Neural progenitor cell (in vitro differentiated cells): ENCODE results near the gene PRIMPOL. TPM values are rescaled to one million over a fixed set of nuclear protein-coding genes. Genes with fewer than 3 reads are reported as not detected.
"Not testable (repeated sequence)": the region's sequence is repeated elsewhere in the genome, so short reads cannot be mapped to it uniquely, and the experiment has no call there.

ENCODE experiments used
- DNase-seq: peaks from one replicate; pipeline ENCODE4 v3.0.0-alpha.2; 2016; ENCODE audit warnings: low spot score
- H2AFZ ChIP-seq: fragments of 200-600 bp; sonication (generic); replicated peaks from 2 replicates; pipeline ENCODE4 v1.6.1; 2016; ENCODE audit warnings: antibody characterized with exemption
- H3F3A ChIP-seq: fragments of 200-600 bp; sonication (generic); 2 replicates; pipeline ENCODE4 v1.6.1; 2016; ENCODE audit warnings: antibody characterized with exemption, low read depth
- H3K27ac ChIP-seq: fragments of 200-600 bp; sonication (generic); 2 replicates; pipeline ENCODE4 v1.5.1; 2016; ENCODE audit warnings: mild to moderate bottlenecking
- H3K27me3 ChIP-seq: fragments of 200-600 bp; sonication (generic); 2 replicates; pipeline ENCODE4 v1.6.1; 2016; ENCODE audit warnings: mild to moderate bottlenecking, moderate library complexity
- H3K36me3 ChIP-seq: fragments of 200-600 bp; sonication (generic); 2 replicates; pipeline ENCODE4 v1.5.1; 2016
- H3K4me1 ChIP-seq: fragments of 200-600 bp; sonication (generic); 2 replicates; pipeline ENCODE4 v1.6.1; 2016; ENCODE audit warnings: mixed run types
- H3K4me2 ChIP-seq: fragments of 200-600 bp; sonication (generic); 2 replicates; pipeline ENCODE4 v1.6.1; 2016
- H3K4me3 ChIP-seq: fragments of 200-600 bp; sonication (generic); 2 replicates; pipeline ENCODE4 v1.5.1; 2016
- H3K79me2 ChIP-seq: fragments of 200-600 bp; sonication (generic); 2 replicates; pipeline ENCODE4 v1.6.1; 2016; ENCODE audit warnings: low read depth
- H3K9ac ChIP-seq: fragments of 200-600 bp; sonication (generic); 2 replicates; pipeline ENCODE4 v1.6.1; 2016
- H3K9me3 ChIP-seq: fragments of 200-600 bp; sonication (generic); 2 replicates; pipeline ENCODE4 v1.5.1; 2016; ENCODE audit warnings: low read depth
- H4K20me1 ChIP-seq: fragments of 200-600 bp; sonication (generic); 2 replicates; pipeline ENCODE4 v1.6.1; 2016; ENCODE audit warnings: low read depth
- H3K27ac Mint-ChIP-seq: 3 replicates; pipeline ENCODE4 v1.8.0; 2021; ENCODE audit warnings: mixed read lengths
- H3K27me3 Mint-ChIP-seq: 2 replicates; pipeline ENCODE4 v1.8.0; 2022; ENCODE audit warnings: low read depth, mild to moderate bottlenecking, inconsistent platforms, moderate library complexity, mixed read lengths; ENCODE audit not compliant: insufficient read depth
- H3K36me3 Mint-ChIP-seq: 3 replicates; pipeline ENCODE4 v1.8.0; 2021; ENCODE audit warnings: mixed read lengths
- H3K4me1 Mint-ChIP-seq: 3 replicates; pipeline ENCODE4 v1.8.0; 2021; ENCODE audit warnings: mixed read lengths
- H3K4me3 Mint-ChIP-seq: 3 replicates; pipeline ENCODE4 v1.8.0; 2021; ENCODE audit warnings: mild to moderate bottlenecking, moderate library complexity, mixed read lengths
- H3K9me3 Mint-ChIP-seq: 3 replicates; pipeline ENCODE4 v1.8.0; 2020; ENCODE audit warnings: mixed read lengths
- EZH2 ChIP-seq: fragments of 200-600 bp; sonication (generic); IDR thresholded peaks from 2 replicates; pipeline ENCODE4 v1.6.1; 2017; ENCODE audit warnings: antibody characterized with exemption, mild to moderate bottlenecking, moderate library complexity
- EZH2phosphoT487 ChIP-seq: fragments of 200-600 bp; sonication (generic); IDR thresholded peaks from 2 replicates; pipeline ENCODE4 v1.6.1; 2017; ENCODE audit warnings: antibody characterized with exemption
- total RNA-seq: library from RNA; depleted of rRNA; stranded (reverse); fragments of >200 nt; gene quantifications from 2 replicates; pipeline ENCODE4 v1.2.3, GENCODE V29; 2015; ENCODE audit warnings: low replicate concordance
- TF ChIP-seq, protein P1 (sequence below): fragments of 200-600 bp; sonication (generic); IDR thresholded peaks from 2 replicates; pipeline ENCODE4 v1.5.1; 2017; ENCODE audit warnings: antibody characterized with exemption, mild to moderate bottlenecking

The PRIMPOL gene
- total RNA-seq, 1 donor from 2014 or later: 46.6 TPM

DNA sequence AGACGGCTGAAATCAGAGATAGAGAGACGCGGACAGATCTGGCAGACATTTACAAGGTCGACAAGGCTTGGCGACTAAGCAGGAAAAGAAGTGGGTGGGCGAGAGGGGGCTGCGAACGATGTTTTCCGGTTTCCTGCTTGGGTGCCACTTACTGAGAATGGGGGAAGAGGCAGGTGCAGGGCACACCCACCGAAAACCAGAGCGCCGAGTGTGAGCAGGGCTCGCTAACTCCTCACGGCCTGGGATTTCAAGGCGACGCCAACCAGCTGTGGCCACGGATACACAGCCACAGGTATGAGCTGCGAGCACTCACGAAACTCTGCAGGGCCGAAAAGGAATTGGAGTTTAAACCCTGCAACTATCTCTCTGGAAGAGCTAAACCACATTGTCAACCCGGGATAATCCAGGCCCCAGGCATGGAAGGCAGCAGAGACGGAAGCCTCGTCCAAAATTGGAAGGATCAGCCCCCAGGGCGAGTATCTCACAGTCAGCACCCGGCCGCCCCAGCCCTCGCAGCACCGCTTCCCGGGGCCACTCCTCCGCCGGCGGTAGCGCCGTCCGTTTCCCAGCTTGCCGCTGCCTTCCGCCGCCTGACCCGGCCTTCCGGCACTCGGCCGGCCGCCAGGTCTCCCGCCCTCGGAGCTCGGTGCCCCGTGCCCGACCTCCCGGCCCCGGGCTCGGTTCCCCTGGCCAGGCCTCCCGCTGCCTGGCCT, 1.1 kb upstream of the PRIMPOL start:
- H3K27me3 Mint-ChIP-seq: no peaks in the 10 kb centered on the region
- H3K27ac ChIP-seq: peak overlapping the region; percentile 89
- H3K79me2 ChIP-seq: peaks cover 67% of the 10 kb centered on the region
- H3K27ac Mint-ChIP-seq: peak overlapping the region; percentile 58
- no peaks in the 10 kb centered on the region for H3K27me3 ChIP-seq
- peak overlapping the region; percentile 79 for H3K9ac ChIP-seq
- no peaks in the 10 kb centered on the region for H3K36me3 ChIP-seq
- no peaks in the 10 kb centered on the region for H3K9me3 ChIP-seq
- H4K20me1 ChIP-seq: peaks cover 42% of the 10 kb centered on the region
- H3K4me1 ChIP-seq: peaks cover 29% of the 10 kb centered on the region
- peak overlapping the region; percentile 90 for H3K4me3 Mint-ChIP-seq
- H2AFZ ChIP-seq: peak overlapping the region; percentile 59
- TF ChIP-seq EZH2 (no peak), EZH2phosphoT487 (no peak)
- TF ChIP-seq, protein P1, sequence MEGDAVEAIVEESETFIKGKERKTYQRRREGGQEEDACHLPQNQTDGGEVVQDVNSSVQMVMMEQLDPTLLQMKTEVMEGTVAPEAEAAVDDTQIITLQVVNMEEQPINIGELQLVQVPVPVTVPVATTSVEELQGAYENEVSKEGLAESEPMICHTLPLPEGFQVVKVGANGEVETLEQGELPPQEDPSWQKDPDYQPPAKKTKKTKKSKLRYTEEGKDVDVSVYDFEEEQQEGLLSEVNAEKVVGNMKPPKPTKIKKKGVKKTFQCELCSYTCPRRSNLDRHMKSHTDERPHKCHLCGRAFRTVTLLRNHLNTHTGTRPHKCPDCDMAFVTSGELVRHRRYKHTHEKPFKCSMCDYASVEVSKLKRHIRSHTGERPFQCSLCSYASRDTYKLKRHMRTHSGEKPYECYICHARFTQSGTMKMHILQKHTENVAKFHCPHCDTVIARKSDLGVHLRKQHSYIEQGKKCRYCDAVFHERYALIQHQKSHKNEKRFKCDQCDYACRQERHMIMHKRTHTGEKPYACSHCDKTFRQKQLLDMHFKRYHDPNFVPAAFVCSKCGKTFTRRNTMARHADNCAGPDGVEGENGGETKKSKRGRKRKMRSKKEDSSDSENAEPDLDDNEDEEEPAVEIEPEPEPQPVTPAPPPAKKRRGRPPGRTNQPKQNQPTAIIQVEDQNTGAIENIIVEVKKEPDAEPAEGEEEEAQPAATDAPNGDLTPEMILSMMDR: no peak
- H3K4me3 ChIP-seq: peak overlapping the region; percentile 89
- DNase-seq: peak; percentile 69
- H3K4me2 ChIP-seq: peak overlapping the region; percentile 90
- H3F3A ChIP-seq: peaks cover 27% of the 10 kb centered on the region
- H3K4me1 Mint-ChIP-seq: peaks cover 55% of the 10 kb centered on the region
- no peaks in the 10 kb centered on the region for H3K9me3 Mint-ChIP-seq
- H3K36me3 Mint-ChIP-seq: peaks cover 2% of the 10 kb centered on the region

DNA sequence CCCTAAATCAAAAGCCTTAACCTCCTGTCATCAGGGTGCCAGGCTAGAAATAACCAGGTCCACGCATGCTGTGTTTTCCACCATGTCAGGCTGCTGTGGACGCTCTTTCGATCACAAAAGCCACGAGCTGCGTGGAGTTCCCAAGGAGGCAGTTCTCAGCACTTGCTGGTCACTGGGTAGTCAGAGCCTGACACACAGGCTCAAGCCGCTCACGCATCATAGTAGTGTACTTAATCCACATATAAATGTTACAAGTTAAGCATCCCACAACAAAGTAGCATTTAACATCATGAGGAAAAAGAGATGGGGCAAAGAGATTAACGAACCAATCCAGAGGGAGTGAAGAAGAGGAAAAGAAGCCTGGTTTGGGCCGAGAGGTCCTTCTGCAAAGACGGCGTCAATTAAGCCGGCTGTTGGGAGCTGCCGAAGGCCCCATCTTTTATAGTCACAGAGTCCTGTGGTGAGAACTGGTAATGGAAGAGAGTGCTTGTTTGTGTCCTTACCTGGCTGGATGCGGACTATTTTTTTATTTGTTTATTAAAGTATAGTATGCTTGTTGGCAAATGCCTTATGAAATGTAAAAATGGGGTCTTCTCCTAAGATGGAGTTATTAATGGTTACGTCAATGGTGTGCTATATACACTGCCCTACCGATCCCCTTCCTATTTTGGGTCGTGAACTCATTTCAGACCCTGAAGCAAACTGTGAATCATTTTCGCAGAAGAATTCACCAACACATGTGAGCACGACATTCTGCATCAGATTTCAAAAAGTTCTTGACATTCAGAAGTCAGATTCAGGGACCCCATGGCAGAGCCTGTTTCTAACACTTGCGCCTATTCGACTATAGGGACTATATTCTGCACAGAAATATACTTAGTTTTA, 675 bp downstream of the PRIMPOL start:
- Histone ChIP-seq H3K79me2 (peaks cover 50% of the 10 kb centered on the region), H3F3A (peaks cover 23% of the 10 kb centered on the region), H3K4me1 (peaks cover 22% of the 10 kb centered on the region), H3K4me2 (peak overlapping the region; percentile 86), H3K27ac (peak overlapping the region; percentile 50), H3K9ac (peak overlapping the region; percentile 42), H3K9me3 (no peaks in the 10 kb centered on the region), H3K4me3 (peak overlapping the region; percentile 89), H2AFZ (peak overlapping the region; percentile 43), H3K36me3 (no peaks in the 10 kb centered on the region), H3K27me3 (no peaks in the 10 kb centered on the region), H4K20me1 (peaks cover 35% of the 10 kb centered on the region)
- Mint-ChIP-seq H3K36me3 (peaks cover 6% of the 10 kb centered on the region), H3K27ac (peak overlapping the region; percentile 93), H3K27me3 (no peaks in the 10 kb centered on the region), H3K4me1 (peaks cover 40% of the 10 kb centered on the region), H3K9me3 (no peaks in the 10 kb centered on the region), H3K4me3 (peak overlapping the region; percentile 93)
- DNase-seq: peak; percentile 64
- TF ChIP-seq, protein P1: no peak
- TF ChIP-seq EZH2 (no peak), EZH2phosphoT487 (no peak)

- H2AFZ ChIP-seq: no peak overlapping the region
- TF ChIP-seq EZH2phosphoT487 (no peak), EZH2 (no peak)
- TF ChIP-seq, protein P1: no peak
- H3K27ac ChIP-seq: no peak overlapping the region
- no peaks in the 10 kb centered on the region for H3K27me3 Mint-ChIP-seq
- peaks cover 33% of the 10 kb centered on the region for H3K79me2 ChIP-seq
- peaks cover 22% of the 10 kb centered on the region for H3K4me1 ChIP-seq
- DNase-seq: no peak
- H3K27me3 ChIP-seq: no peaks in the 10 kb centered on the region
- no peaks in the 10 kb centered on the region for H3K9me3 ChIP-seq
- H3K9me3 Mint-ChIP-seq: no peaks in the 10 kb centered on the region
- H3K36me3 Mint-ChIP-seq: peaks cover 10% of the 10 kb centered on the region
- H3K4me3 Mint-ChIP-seq: no peak overlapping the region
- H3K9ac ChIP-seq: no peak overlapping the region
- peaks cover 20% of the 10 kb centered on the region for H4K20me1 ChIP-seq
- no peak overlapping the region for H3K4me2 ChIP-seq
- no peak overlapping the region for H3K4me3 ChIP-seq
- H3K4me1 Mint-ChIP-seq: peaks cover 27% of the 10 kb centered on the region
- peaks cover 23% of the 10 kb centered on the region for H3F3A ChIP-seq
- peaks cover 1% of the 10 kb centered on the region for H3K36me3 ChIP-seq
- no peak overlapping the region for H3K27ac Mint-ChIP-seq
Measured at GRCh38 chr4:184651899-184652298, 2.4 kb downstream of the PRIMPOL start.

DNA sequence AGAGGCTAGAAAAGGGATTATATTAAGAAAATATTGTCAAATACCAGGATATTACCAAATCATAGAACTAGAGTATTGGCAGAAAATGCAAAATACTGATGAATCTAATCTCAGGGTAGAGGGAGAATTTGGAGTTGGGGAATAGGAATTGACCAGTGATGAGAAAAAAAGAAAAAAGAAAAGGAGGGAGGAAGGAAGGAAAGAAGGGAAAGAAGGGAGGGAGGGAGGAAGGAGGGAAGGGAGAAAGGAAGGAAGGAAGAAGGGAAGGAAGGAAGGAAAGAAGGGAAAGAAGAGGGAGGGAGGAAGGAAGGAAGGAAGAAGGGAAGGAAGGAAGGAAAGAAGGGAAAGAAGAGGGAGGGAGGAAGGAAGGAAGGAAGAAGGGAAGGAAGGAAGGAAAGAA, 3.1 kb downstream of the PRIMPOL start:
- H3K9me3 ChIP-seq, H3K4me3 ChIP-seq, DNase-seq, H3K36me3 ChIP-seq, H3K9me3 Mint-ChIP-seq, H3K4me3 Mint-ChIP-seq, H3K27me3 Mint-ChIP-seq, H3K4me2 ChIP-seq, H3K9ac ChIP-seq, H2AFZ ChIP-seq, H3K27ac ChIP-seq, H3K27ac Mint-ChIP-seq, H3K27me3 ChIP-seq: not testable (repeated sequence)
- H3K4me1 ChIP-seq: peaks cover 14% of the 10 kb centered on the region
- H4K20me1 ChIP-seq: peaks cover 12% of the 10 kb centered on the region
- peaks cover 25% of the 10 kb centered on the region for H3K79me2 ChIP-seq
- Mint-ChIP-seq H3K36me3 (peaks cover 11% of the 10 kb centered on the region), H3K4me1 (peaks cover 20% of the 10 kb centered on the region)
- peaks cover 23% of the 10 kb centered on the region for H3F3A ChIP-seq
